ENCODE data around the gene ATAD2B. TPM values are rescaled to one million over a fixed set of nuclear protein-coding genes. Genes with fewer than 3 reads are reported as not detected.

Gene ATAD2B
- total and polyA plus RNA-seq, 7 donors, result 2.4 to 22.5 (median 19.7) TPM

GRCh38 chr2:23839919-23840578, 86.9 kb downstream of the ATAD2B start:
- H3K4me3 ChIP-seq, result no peak overlapping the region
- WGBS, 2 donors, result 78 to 97% methylated on average over 3 of the region's 3 CpGs
- peaks cover 0 to 19% (median 0%) of the 10 kb centered on the region in 4 donors for H3K36me3 ChIP-seq
- H3K9me3 ChIP-seq, result no peaks in the 10 kb centered on the region
- DNase-seq, result no peak
- H3K4me1 ChIP-seq, result no peaks in the 10 kb centered on the region
- TF ChIP-seq POLR2A (IDR thresholded peaks at IDR 0.05) (no peak), CTCF (IDR thresholded peaks at IDR 0.05) (no peak), EP300 (IDR thresholded peaks at IDR 0.05) (no peak), POLR2AphosphoS5 (IDR thresholded peaks at IDR 0.05) (no peak)
- no peak overlapping the region for H3K27ac ChIP-seq
- intact Hi-C loops (cut with DNase I), result no loop called here
- H3K27me3 ChIP-seq, result no peaks in the 10 kb centered on the region

- H3K4me1 ChIP-seq, result no peaks in the 10 kb centered on the region
- H3K27ac ChIP-seq, result no peak overlapping the region
- DNase-seq, result no peak
- WGBS, 2 donors, result 97% methylated on average over 1 of the region's 1 CpG
- TF ChIP-seq POLR2A (IDR thresholded peaks at IDR 0.05) (no peak), EP300 (IDR thresholded peaks at IDR 0.05) (no peak), CTCF (IDR thresholded peaks at IDR 0.05) (no peak), POLR2AphosphoS5 (IDR thresholded peaks at IDR 0.05) (no peak)
- H3K4me3 ChIP-seq, result no peak overlapping the region
- no peaks in the 10 kb centered on the region for H3K27me3 ChIP-seq
- H3K9me3 ChIP-seq, result no peaks in the 10 kb centered on the region
- H3K36me3 ChIP-seq, result peaks cover 0 to 19% (median 0%) of the 10 kb centered on the region in 4 donors
- intact Hi-C loops (cut with DNase I), result no loop called here
These were observed 87.9 kb downstream of the ATAD2B start for GRCh38 chr2:23838996-23839395.

GRCh38 chr2:23838581-23838980, 88.3 kb downstream of the ATAD2B start:
- no peak for TF ChIP-seq EP300 (IDR thresholded peaks at IDR 0.05)
- TF ChIP-seq POLR2A (IDR thresholded peaks at IDR 0.05), result no peak
- TF ChIP-seq POLR2AphosphoS5 (IDR thresholded peaks at IDR 0.05), result no peak
- TF ChIP-seq CTCF (IDR thresholded peaks at IDR 0.05), result no peak
- intact Hi-C loops (cut with DNase I), result no loop called here
- Histone ChIP-seq H3K4me3 (no peak overlapping the region), H3K36me3 (peaks cover 0 to 19% (median 0%) of the 10 kb centered on the region in 4 donors), H3K27me3 (no peaks in the 10 kb centered on the region), H3K9me3 (no peaks in the 10 kb centered on the region), H3K27ac (no peak overlapping the region), H3K4me1 (no peaks in the 10 kb centered on the region)
- no peak for DNase-seq
- 68 to 81% methylated on average over 1 of the region's 1 CpG for WGBS, 2 donors

- intact Hi-C loops (cut with DNase I), result no loop called here
- no peak for DNase-seq
- no peak overlapping the region for H3K4me3 ChIP-seq
- no peaks in the 10 kb centered on the region for H3K27me3 ChIP-seq
- H3K4me1 ChIP-seq, result no peaks in the 10 kb centered on the region
- TF ChIP-seq CTCF (IDR thresholded peaks at IDR 0.05) (no peak), EP300 (IDR thresholded peaks at IDR 0.05) (no peak), POLR2A (IDR thresholded peaks at IDR 0.05) (no peak), POLR2AphosphoS5 (IDR thresholded peaks at IDR 0.05) (no peak)
- WGBS, 2 donors, result 96 to 100% methylated on average over 1 of the region's 1 CpG
- no peaks in the 10 kb centered on the region for H3K9me3 ChIP-seq
- H3K36me3 ChIP-seq, result peaks cover 0 to 19% (median 0%) of the 10 kb centered on the region in 4 donors
- H3K27ac ChIP-seq, result no peak overlapping the region
These were observed 89.1 kb downstream of the ATAD2B start for GRCh38 chr2:23837871-23838270.

Measured in sigmoid colon (tissue), 7 donors.